Mesendoderm (in vitro differentiated cells): ENCODE data around the gene RNASE11.
A peak's percentile ranks its signal among the peaks of the same experiment; 100 is the strongest.
"Not testable (repeated sequence)": the region's sequence is repeated elsewhere in the genome, so short reads cannot be mapped to it uniquely, and the experiment has no call there.

Source experiments
- DNase-seq: peaks from one replicate; pipeline ENCODE4 v3.0.0; 2013
- H2AK5ac ChIP-seq: 2 replicates; pipeline ENCODE4 v1.6.1; 2013; ENCODE audit warnings: low read length, inconsistent platforms
- H2BK120ac ChIP-seq: 2 replicates; pipeline ENCODE4 v1.6.1; 2013; ENCODE audit warnings: low read depth, mild to moderate bottlenecking, low read length, moderate library complexity, mixed read lengths
- H2BK15ac ChIP-seq: replicated peaks from 2 replicates; pipeline ENCODE4 v1.6.1; 2013; ENCODE audit warnings: low read depth, mild to moderate bottlenecking, moderate library complexity
- H2BK5ac ChIP-seq: 2 replicates; pipeline ENCODE4 v1.6.1; 2013; ENCODE audit warnings: low read length, inconsistent platforms
- H3K18ac ChIP-seq: 2 replicates; pipeline ENCODE4 v1.6.1; 2013; ENCODE audit warnings: mild to moderate bottlenecking, low read length, mixed read lengths
- H3K23ac ChIP-seq: one replicate; pipeline ENCODE4 v1.6.1; 2013; ENCODE audit warnings: low read length
- H3K27ac ChIP-seq: 2 replicates; pipeline ENCODE4 v1.5.1; 2013; ENCODE audit warnings: low read depth, mild to moderate bottlenecking, inconsistent platforms, low read length, moderate library complexity
- H3K27me3 ChIP-seq: 2 replicates; pipeline ENCODE4 v1.6.1; 2013; ENCODE audit warnings: low read length, control low read depth, mild to moderate bottlenecking, inconsistent platforms; ENCODE audit not compliant: insufficient read depth, poor library complexity
- H3K36me3 ChIP-seq: 2 replicates; pipeline ENCODE4 v1.6.1; 2013; ENCODE audit warnings: low read length, inconsistent platforms; ENCODE audit not compliant: control insufficient read depth, insufficient read depth
- H3K4ac ChIP-seq: one replicate; pipeline ENCODE4 v1.6.1; 2013; ENCODE audit warnings: low read depth, mild to moderate bottlenecking, low read length, moderate library complexity
- H3K4me1 ChIP-seq: 2 replicates; pipeline ENCODE4 v1.6.1; 2013; ENCODE audit warnings: low read depth, low read length, inconsistent platforms; ENCODE audit not compliant: control insufficient read depth
- H3K4me2 ChIP-seq: 2 replicates; pipeline ENCODE4 v1.6.1; 2013; ENCODE audit warnings: low read length
- H3K4me3 ChIP-seq: 2 replicates; pipeline ENCODE4 v1.5.1; 2013; ENCODE audit warnings: mild to moderate bottlenecking, low read length
- H3K56ac ChIP-seq: one replicate; pipeline ENCODE4 v1.6.1; 2013; ENCODE audit warnings: low read length
- H3K79me1 ChIP-seq: 2 replicates; pipeline ENCODE4 v1.6.1; 2013; ENCODE audit warnings: low read length, inconsistent platforms
- H3K79me2 ChIP-seq: 2 replicates; pipeline ENCODE4 v1.6.1; 2013; ENCODE audit warnings: mild to moderate bottlenecking, low read length; ENCODE audit not compliant: control insufficient read depth, insufficient read depth
- H3K9ac ChIP-seq: 2 replicates; pipeline ENCODE4 v1.6.1; 2013; ENCODE audit warnings: low read length, inconsistent platforms
- H4K5ac ChIP-seq: one replicate; pipeline ENCODE4 v1.6.1; 2013; ENCODE audit warnings: low read length
- H4K8ac ChIP-seq: one replicate; pipeline ENCODE4 v1.6.1; 2013; ENCODE audit warnings: low read depth, mild to moderate bottlenecking, control low read depth, low read length, moderate library complexity
- WGBS: extraction: QIAGEN DNeasy Blood & Tissue Kit; methylation state at CpG from one replicate; pipeline ENCODE4 v1.1.7; 2013; ENCODE audit warnings: low lambda C conversion rate, missing lambda C conversion rate; ENCODE audit not compliant: insufficient coverage; ENCODE audit errors: extremely low coverage; 5-methylcytosine and 5-hydroxymethylcytosine counted together

RNASE11 gene

GRCh38 chr14:20580242-20580641, 7.6 kb downstream of the RNASE11 start:
- Histone ChIP-seq H3K27ac (no peak overlapping the region), H2AK5ac (no peak overlapping the region), H2BK120ac (no peak overlapping the region), H3K79me1 (no peaks in the 10 kb centered on the region), H3K36me3 (no peaks in the 10 kb centered on the region), H3K18ac (no peak overlapping the region), H3K79me2 (no peaks in the 10 kb centered on the region), H3K56ac (no peak overlapping the region), H4K5ac (no peak overlapping the region), H2BK15ac (peak overlapping the region; percentile 64), H4K8ac (no peak overlapping the region), H3K23ac (no peak overlapping the region), H3K4me3 (no peak overlapping the region), H3K4ac (no peak overlapping the region), H2BK5ac (no peak overlapping the region), H3K9ac (no peak overlapping the region), H3K4me2 (no peak overlapping the region), H3K4me1 (peaks cover 5% of the 10 kb centered on the region), H3K27me3 (no peaks in the 10 kb centered on the region)
- no CpG with 5 or more reads among the region's 4 CpGs for WGBS
- no peak for DNase-seq

- peak overlapping the region; percentile 3 for H3K56ac ChIP-seq
- H2BK15ac ChIP-seq = no peak overlapping the region
- no peaks in the 10 kb centered on the region for H3K79me1 ChIP-seq
- H4K5ac ChIP-seq = no peak overlapping the region
- peaks cover 4% of the 10 kb centered on the region for H3K4me1 ChIP-seq
- no peak overlapping the region for H2BK5ac ChIP-seq
- H3K4me3 ChIP-seq = no peak overlapping the region
- H3K23ac ChIP-seq = no peak overlapping the region
- WGBS = no CpG with 5 or more reads among the region's 14 CpGs
- no peak overlapping the region for H3K4ac ChIP-seq
- H3K27ac ChIP-seq = no peak overlapping the region
- no peak overlapping the region for H3K9ac ChIP-seq
- no peaks in the 10 kb centered on the region for H3K79me2 ChIP-seq
- H2AK5ac ChIP-seq = no peak overlapping the region
- no peak for DNase-seq
- no peak overlapping the region for H2BK120ac ChIP-seq
- no peaks in the 10 kb centered on the region for H3K36me3 ChIP-seq
- H3K27me3 ChIP-seq = no peaks in the 10 kb centered on the region
- H4K8ac ChIP-seq = no peak overlapping the region
- no peak overlapping the region for H3K4me2 ChIP-seq
- peak overlapping the region; percentile 39 for H3K18ac ChIP-seq
Observed at GRCh38 chr14:20578784-20579502, 8.9 kb downstream of the RNASE11 start.

- Histone ChIP-seq H2AK5ac (no peak overlapping the region), H3K27ac (no peak overlapping the region), H3K27me3 (no peaks in the 10 kb centered on the region), H3K79me2 (no peaks in the 10 kb centered on the region), H3K4me3 (no peak overlapping the region), H3K4me1 (peaks cover 3% of the 10 kb centered on the region), H3K18ac (no peak overlapping the region), H3K4ac (no peak overlapping the region), H3K56ac (no peak overlapping the region), H2BK15ac (no peak overlapping the region), H3K4me2 (no peak overlapping the region), H3K9ac (no peak overlapping the region), H4K8ac (no peak overlapping the region), H3K23ac (no peak overlapping the region), H3K36me3 (no peaks in the 10 kb centered on the region), H3K79me1 (no peaks in the 10 kb centered on the region), H4K5ac (no peak overlapping the region), H2BK120ac (no peak overlapping the region), H2BK5ac (no peak overlapping the region)
- no CpG with 5 or more reads among the region's 3 CpGs for WGBS
- peak; percentile 67 for DNase-seq
Observed at GRCh38 chr14:20578325-20578724, 9.5 kb downstream of the RNASE11 start.

- not testable (repeated sequence) for H3K27me3 ChIP-seq, H3K36me3 ChIP-seq, H3K79me1 ChIP-seq, H2BK120ac ChIP-seq, H4K5ac ChIP-seq, H3K79me2 ChIP-seq, H3K4me3 ChIP-seq, H3K18ac ChIP-seq, H3K9ac ChIP-seq, H2BK5ac ChIP-seq, H3K23ac ChIP-seq, H3K27ac ChIP-seq, H3K56ac ChIP-seq, H3K4me2 ChIP-seq, H3K4ac ChIP-seq, H2BK15ac ChIP-seq, H4K8ac ChIP-seq, H2AK5ac ChIP-seq, H3K4me1 ChIP-seq
- WGBS = no CpG with 5 or more reads among the region's 4 CpGs
- peak; percentile 89 for DNase-seq
Observed at GRCh38 chr14:20572382-20572990, 15.3 kb downstream of the RNASE11 start.

- H3K4me1 ChIP-seq, H2AK5ac ChIP-seq, H3K23ac ChIP-seq, H2BK5ac ChIP-seq, H4K8ac ChIP-seq, H3K9ac ChIP-seq, H3K79me1 ChIP-seq, DNase-seq, H2BK15ac ChIP-seq, H3K79me2 ChIP-seq, H3K4ac ChIP-seq, H3K56ac ChIP-seq, H3K27me3 ChIP-seq, H4K5ac ChIP-seq, H3K27ac ChIP-seq, H3K36me3 ChIP-seq, H3K18ac ChIP-seq, H3K4me3 ChIP-seq, H3K4me2 ChIP-seq, H2BK120ac ChIP-seq: not testable (repeated sequence)
- WGBS = no CpG with 5 or more reads among the region's 1 CpG
Observed at GRCh38 chr14:20570720-20571119, 17.1 kb downstream of the RNASE11 start.

- not testable (repeated sequence) for H3K27ac ChIP-seq, DNase-seq, H3K9ac ChIP-seq, H2BK120ac ChIP-seq, H3K79me1 ChIP-seq, H2BK5ac ChIP-seq, H3K4me3 ChIP-seq, H4K8ac ChIP-seq, H3K23ac ChIP-seq, H3K4me1 ChIP-seq, H2BK15ac ChIP-seq, H3K27me3 ChIP-seq, H3K4ac ChIP-seq, H3K4me2 ChIP-seq, H4K5ac ChIP-seq, H3K36me3 ChIP-seq, H3K18ac ChIP-seq, H2AK5ac ChIP-seq, H3K56ac ChIP-seq, H3K79me2 ChIP-seq
- no CpG with 5 or more reads among the region's 2 CpGs for whole genome bisulfite sequencing
Observed at GRCh38 chr14:20569865-20570264, 17.9 kb downstream of the RNASE11 start.
